ENCODE measurements around the gene PODN. TPM values are rescaled to one million over a fixed set of nuclear protein-coding genes. Genes with fewer than 3 reads are reported as not detected.

PODN gene
- total RNA-seq, 2 experiments from 2014 or later: not detected

GRCh38 chr1:53071915-53072314 is 9.9 kb downstream of the PODN start:
- no peak for ATAC-seq
- Mint-ChIP-seq H3K4me3 (no peak overlapping the region), H3K4me1 (no peaks in the 10 kb centered on the region), H3K36me3 (no peaks in the 10 kb centered on the region), H3K27ac (no peak overlapping the region), H3K9me3 (ENCODE audit: low read depth) (no peaks in the 10 kb centered on the region), H3K27me3 (no peaks in the 10 kb centered on the region)
- CTCF ChIA-PET: no interaction called here
- no peak for DNase-seq

- Mint-ChIP-seq H3K4me3 (no peak overlapping the region), H3K4me1 (no peaks in the 10 kb centered on the region), H3K9me3 (ENCODE audit: low read depth) (no peaks in the 10 kb centered on the region), H3K36me3 (no peaks in the 10 kb centered on the region), H3K27me3 (no peaks in the 10 kb centered on the region), H3K27ac (no peak overlapping the region)
- CTCF ChIA-PET: no interaction called here
- DNase-seq: no peak
- no peak for ATAC-seq
Measured at GRCh38 chr1:53073287-53073686, 11.3 kb downstream of the PODN start.

- no peak overlapping the region for H3K4me3 Mint-ChIP-seq
- CTCF ChIA-PET: no interaction called here
- H3K4me1 Mint-ChIP-seq: no peaks in the 10 kb centered on the region
Measured at GRCh38 chr1:53073868-53074311, 11.9 kb downstream of the PODN start.

GRCh38 chr1:53074313-53075154 is 12.5 kb downstream of the PODN start:
- Mint-ChIP-seq H3K36me3 (no peaks in the 10 kb centered on the region), H3K4me1 (no peaks in the 10 kb centered on the region), H3K27ac (no peak overlapping the region), H3K4me3 (no peak overlapping the region), H3K27me3 (no peaks in the 10 kb centered on the region), H3K9me3 (ENCODE audit: low read depth) (no peaks in the 10 kb centered on the region)
- ATAC-seq (no peak), DNase-seq (no peak)
- CTCF ChIA-PET: interaction anchor here (1.6 kb wide), 1 partner anchor 10 kb away, joined by 3 read pairs; no protein-coding TSS in a partner anchor

More at GRCh38 chr1:53073868-53074311, 11.9 kb downstream of the PODN start:
- no peaks in the 10 kb centered on the region for H3K36me3 Mint-ChIP-seq
- DNase-seq (no peak), ATAC-seq (no peak)
- H3K27ac Mint-ChIP-seq: no peak overlapping the region
- no peaks in the 10 kb centered on the region for H3K9me3 Mint-ChIP-seq (ENCODE audit: low read depth)
- no peaks in the 10 kb centered on the region for H3K27me3 Mint-ChIP-seq

GRCh38 chr1:53075206-53075605 is 13.2 kb downstream of the PODN start:
- CTCF ChIA-PET: interaction anchor here (1.6 kb wide), 1 partner anchor 10 kb away, joined by 3 read pairs; no protein-coding TSS in a partner anchor
- Mint-ChIP-seq H3K9me3 (ENCODE audit: low read depth) (no peaks in the 10 kb centered on the region), H3K4me3 (no peak overlapping the region), H3K36me3 (no peaks in the 10 kb centered on the region), H3K27me3 (no peaks in the 10 kb centered on the region), H3K27ac (no peak overlapping the region), H3K4me1 (no peaks in the 10 kb centered on the region)
- no peak for DNase-seq
- no peak for ATAC-seq

GRCh38 chr1:53075761-53076163 is 13.7 kb downstream of the PODN start:
- CTCF ChIA-PET: interaction anchor here (1.6 kb wide), 1 partner anchor 11 kb away, joined by 3 read pairs; no protein-coding TSS in a partner anchor

GRCh38 chr1:53076165-53076564 is 14.2 kb downstream of the PODN start:
- CTCF ChIA-PET: interaction anchor here (1.6 kb wide), 1 partner anchor 11 kb away, joined by 3 read pairs; no protein-coding TSS in a partner anchor
- ATAC-seq (no peak), DNase-seq (no peak)
- H3K27me3 Mint-ChIP-seq: no peaks in the 10 kb centered on the region
- H3K4me1 Mint-ChIP-seq: no peaks in the 10 kb centered on the region
- H3K36me3 Mint-ChIP-seq: no peaks in the 10 kb centered on the region
- no peaks in the 10 kb centered on the region for H3K9me3 Mint-ChIP-seq (ENCODE audit: low read depth)
- H3K27ac Mint-ChIP-seq: no peak overlapping the region
- H3K4me3 Mint-ChIP-seq: no peak overlapping the region

More at GRCh38 chr1:53075761-53076163, 13.7 kb downstream of the PODN start:
- Mint-ChIP-seq H3K27me3 (no peaks in the 10 kb centered on the region), H3K4me1 (no peaks in the 10 kb centered on the region), H3K36me3 (no peaks in the 10 kb centered on the region), H3K4me3 (no peak overlapping the region), H3K27ac (no peak overlapping the region), H3K9me3 (ENCODE audit: low read depth) (no peaks in the 10 kb centered on the region)
- ATAC-seq (no peak), DNase-seq (no peak)

- CTCF ChIA-PET: no interaction called here
- no peaks in the 10 kb centered on the region for H3K27me3 Mint-ChIP-seq
- no peak overlapping the region for H3K4me3 Mint-ChIP-seq
- no peaks in the 10 kb centered on the region for H3K36me3 Mint-ChIP-seq
- H3K27ac Mint-ChIP-seq: no peak overlapping the region
- no peaks in the 10 kb centered on the region for H3K9me3 Mint-ChIP-seq (ENCODE audit: low read depth)
- no peaks in the 10 kb centered on the region for H3K4me1 Mint-ChIP-seq
- DNase-seq (no peak), ATAC-seq (no peak)
Measured at GRCh38 chr1:53076721-53077598, 14.9 kb downstream of the PODN start.

GRCh38 chr1:53077599-53077965 is 15.6 kb downstream of the PODN start:
- Mint-ChIP-seq H3K9me3 (ENCODE audit: low read depth) (no peaks in the 10 kb centered on the region), H3K27ac (no peak overlapping the region), H3K4me3 (no peak overlapping the region), H3K36me3 (no peaks in the 10 kb centered on the region), H3K4me1 (no peaks in the 10 kb centered on the region), H3K27me3 (no peaks in the 10 kb centered on the region)
- ATAC-seq (no peak), DNase-seq (no peak)
- CTCF ChIA-PET: no interaction called here

GRCh38 chr1:53078333-53079101 is 16.5 kb downstream of the PODN start:
- CTCF ChIA-PET: no interaction called here
- Mint-ChIP-seq H3K27me3 (no peaks in the 10 kb centered on the region), H3K4me3 (no peak overlapping the region), H3K36me3 (no peaks in the 10 kb centered on the region), H3K9me3 (ENCODE audit: low read depth) (no peaks in the 10 kb centered on the region), H3K27ac (no peak overlapping the region), H3K4me1 (no peaks in the 10 kb centered on the region)
- ATAC-seq: no peak
- no peak for DNase-seq

- no peaks in the 10 kb centered on the region for H3K27me3 Mint-ChIP-seq
- DNase-seq: no peak
- no peak for ATAC-seq
- H3K9me3 Mint-ChIP-seq (ENCODE audit: low read depth): no peaks in the 10 kb centered on the region
- no peaks in the 10 kb centered on the region for H3K36me3 Mint-ChIP-seq
- H3K27ac Mint-ChIP-seq: no peak overlapping the region
- H3K4me1 Mint-ChIP-seq: no peaks in the 10 kb centered on the region
- CTCF ChIA-PET: no interaction called here
- H3K4me3 Mint-ChIP-seq: no peak overlapping the region
Measured at GRCh38 chr1:53079251-53079650, 17.2 kb downstream of the PODN start.

GRCh38 chr1:53080041-53080440 is 18.0 kb downstream of the PODN start:
- ATAC-seq (no peak), DNase-seq (no peak)
- Mint-ChIP-seq H3K4me3 (no peak overlapping the region), H3K36me3 (no peaks in the 10 kb centered on the region), H3K27ac (no peak overlapping the region), H3K9me3 (ENCODE audit: low read depth) (no peaks in the 10 kb centered on the region), H3K27me3 (no peaks in the 10 kb centered on the region), H3K4me1 (no peaks in the 10 kb centered on the region)
- CTCF ChIA-PET: no interaction called here

- ATAC-seq: peak; percentile 23
- no peaks in the 10 kb centered on the region for H3K9me3 Mint-ChIP-seq (ENCODE audit: low read depth)
- no peaks in the 10 kb centered on the region for H3K36me3 Mint-ChIP-seq
- no peak overlapping the region for H3K27ac Mint-ChIP-seq
- CTCF ChIA-PET: no interaction called here
- no peaks in the 10 kb centered on the region for H3K4me1 Mint-ChIP-seq
- H3K27me3 Mint-ChIP-seq: no peaks in the 10 kb centered on the region
- DNase-seq: no peak
- no peak overlapping the region for H3K4me3 Mint-ChIP-seq
Measured at GRCh38 chr1:53080769-53081168, 18.8 kb downstream of the PODN start.
